ENCODE measurements around the gene HLA-DRB5. TPM values are rescaled to one million over a fixed set of nuclear protein-coding genes. Genes with fewer than 3 reads are reported as not detected.

The HLA-DRB5 gene
- total and polyA plus RNA-seq, 2 of the 8 experiments (the other 6 are each of a cell fraction or from before 2014, with no cell fraction given): 0.83 to 1.4 TPM

DNA sequence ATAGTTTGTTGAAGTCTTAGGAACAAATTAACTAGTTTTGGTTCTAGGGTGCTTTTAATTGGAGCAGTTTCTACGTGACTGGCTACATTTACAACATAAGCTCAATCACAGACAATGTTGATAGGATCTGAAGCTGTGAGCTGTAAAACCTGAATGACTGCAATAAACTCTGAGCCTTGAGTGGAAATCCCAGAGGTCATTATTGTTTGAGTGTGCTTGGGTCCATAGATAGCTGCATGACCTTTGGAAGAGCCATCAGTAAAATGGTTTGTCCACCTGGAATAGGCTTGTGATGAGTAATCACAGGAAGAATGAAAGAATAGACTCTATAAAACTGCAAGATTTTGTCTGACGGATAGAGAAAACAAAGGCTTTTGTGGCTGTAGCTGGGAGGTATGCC lies 32.9 kb upstream of the HLA-DRB5 start:
- Histone ChIP-seq H3K9me3 (ENCODE audit: insufficient read depth in 2 of 2, low read depth in 1 of 2, low read length in 1 of 2) (no peaks in the 10 kb centered on the region), H4K8ac (ENCODE audit: extremely low read depth, insufficient read depth, low read length) (no peak overlapping the region), H3K27me3 (replicated peaks in 1 of 4; ENCODE audit: control insufficient read depth in 3 of 4, extremely low read depth in 1 of 4, insufficient read depth in 3 of 4, low read length in 3 of 4) (no peaks in the 10 kb centered on the region), H2BK12ac (ENCODE audit: low read depth, low read length) (no peak overlapping the region), H3K23ac (ENCODE audit: insufficient read length) (no peak overlapping the region), H2BK120ac (replicated peaks; ENCODE audit: low read depth, low read length) (no peak overlapping the region), H3K4me2 (ENCODE audit: insufficient read depth in 1 of 2, low read depth in 2 of 2, low read length in 2 of 2) (no peak overlapping the region), H3K4me1 (replicated peaks in 1 of 4; ENCODE audit: control insufficient read depth in 3 of 4, insufficient read depth in 4 of 4, low read length in 3 of 4) (no peaks in the 10 kb centered on the region), H3K4ac (replicated peaks; ENCODE audit: insufficient read length, low read depth, low read length) (no peak overlapping the region), H3K56ac (replicated peaks; ENCODE audit: insufficient read length, low read depth, low read length) (no peak overlapping the region), H3K9ac (replicated peaks in 1 of 4; ENCODE audit: extremely low read depth in 1 of 4, low read depth in 3 of 4, low read length in 3 of 4) (no peak overlapping the region), H3K18ac (ENCODE audit: extremely low read depth, low read length) (no peak overlapping the region), H2BK5ac (ENCODE audit: low read depth, low read length) (no peak overlapping the region), H2BK20ac (ENCODE audit: low read length) (no peak overlapping the region), H3K23me2 (ENCODE audit: low read depth, low read length) (no peaks in the 10 kb centered on the region), H3K4me3 (ENCODE audit: extremely low read depth in 1 of 4, insufficient read depth in 2 of 4, low read depth in 3 of 4, low read length in 4 of 4) (no peak overlapping the region), H4K5ac (ENCODE audit: insufficient read length, low read depth, low read length) (no peak overlapping the region), H3K27ac (ENCODE audit: low read depth, low read length) (no peak overlapping the region), H4K91ac (replicated peaks; ENCODE audit: insufficient read length, low read length) (no peak overlapping the region), H4K20me1 (replicated peaks in 1 of 2; ENCODE audit: control insufficient read depth in 1 of 2, insufficient read depth in 2 of 2, low read length in 2 of 2) (no peaks in the 10 kb centered on the region), H3K14ac (ENCODE audit: insufficient read length) (no peak overlapping the region), H3K79me1 (ENCODE audit: low read depth, low read length) (no peaks in the 10 kb centered on the region), H3K79me2 (ENCODE audit: control insufficient read depth in 1 of 2, insufficient read depth in 2 of 2, low read length in 2 of 2) (no peaks in the 10 kb centered on the region), H2BK15ac (ENCODE audit: low read length) (no peak overlapping the region), H2AFZ (ENCODE audit: low read length) (no peak overlapping the region), H2AK5ac (ENCODE audit: low read depth, low read length) (no peak overlapping the region), H3K36me3 (ENCODE audit: control insufficient read depth in 2 of 4, insufficient read depth in 4 of 4, low read length in 3 of 4) (no peaks in the 10 kb centered on the region)
- no peak for DNase-seq (ENCODE audit: low read depth in 1 of 2, low spot score in 2 of 2)
- no peak for FAIRE-seq
- POLR2A ChIA-PET (ENCODE audit: partially characterized antibody): no interaction called here
- TF ChIP-seq BRCA1 (IDR thresholded peaks at IDR 0.05; ENCODE audit: low read depth, low read length) (no peak), HDAC6 (IDR thresholded peaks at IDR 0.05; ENCODE audit: low read depth, low read length) (no peak), NRF1 (IDR thresholded peaks at IDR 0.05; ENCODE audit: low read depth, low read length) (no peak), POU5F1 (IDR thresholded peaks at IDR 0.05; ENCODE audit: low read depth, low read length) (no peak), CHD2 (IDR thresholded peaks at IDR 0.05; ENCODE audit: low read length) (no peak), YY1 (IDR thresholded peaks at IDR 0.05; ENCODE audit: low read depth, low read length) (no peak), POLR2AphosphoS5 (IDR thresholded peaks at IDR 0.05; ENCODE audit: low read depth, low read length) (no peak), SIN3A (conservative IDR thresholded peaks at IDR 0.05 in 1 of 2, IDR thresholded peaks at IDR 0.05 in 1 of 2; ENCODE audit: low read depth in 1 of 2, low read length in 2 of 2) (no peak), CBX5 (IDR thresholded peaks at IDR 0.05; ENCODE audit: low read depth, low read length) (no peak), JUND (IDR thresholded peaks at IDR 0.05; ENCODE audit: low read length) (no peak), EZH2 (IDR thresholded peaks at IDR 0.05; ENCODE audit: low read depth, low read length, severe bottlenecking) (no peak), KDM4A (IDR thresholded peaks at IDR 0.05; ENCODE audit: low read depth, low read length, severe bottlenecking) (no peak), ASH2L (IDR thresholded peaks at IDR 0.05; ENCODE audit: low read length) (no peak)
- WGBS, 2 experiments (ENCODE audit: extremely low coverage in 1 of 2, insufficient coverage in 1 of 2, insufficient read length in 1 of 2, insufficient replicate concordance in 2 of 2, low coverage in 1 of 2, low lambda C conversion rate in 2 of 2, missing lambda C conversion rate in 1 of 2): 95% methylated on average over 2 of the region's 2 CpGs; no CpG with 5 or more reads in 1 of the 2 experiments
- CTCF ChIA-PET (ENCODE audit: partially characterized antibody): no interaction called here
